Peyer's patch (tissue), 4 donors: Measurements from ENCODE around the gene MGA.

Experiments
- CTCF ChIP-seq, 6 experiments: fragments of 450-650 bp in 4 of 6; fragments of 200-600 bp in 2 of 6; sonication (generic) in 1 of 6; IDR thresholded peaks; one replicate each; pipeline ENCODE4 v1.5.1; 2017 to 2019; ENCODE audit warnings: antibody characterized with exemption in 6 of 6, mild to moderate bottlenecking in 3 of 6, moderate library complexity in 1 of 6
- POLR2A ChIP-seq, 2 donors: fragments of 450-650 bp; IDR thresholded peaks; one replicate each; pipeline ENCODE4 v1.5.1; 2017; ENCODE audit warnings: antibody characterized with exemption in 2 of 2, mild to moderate bottlenecking in 2 of 2, moderate library complexity in 2 of 2

DNA sequence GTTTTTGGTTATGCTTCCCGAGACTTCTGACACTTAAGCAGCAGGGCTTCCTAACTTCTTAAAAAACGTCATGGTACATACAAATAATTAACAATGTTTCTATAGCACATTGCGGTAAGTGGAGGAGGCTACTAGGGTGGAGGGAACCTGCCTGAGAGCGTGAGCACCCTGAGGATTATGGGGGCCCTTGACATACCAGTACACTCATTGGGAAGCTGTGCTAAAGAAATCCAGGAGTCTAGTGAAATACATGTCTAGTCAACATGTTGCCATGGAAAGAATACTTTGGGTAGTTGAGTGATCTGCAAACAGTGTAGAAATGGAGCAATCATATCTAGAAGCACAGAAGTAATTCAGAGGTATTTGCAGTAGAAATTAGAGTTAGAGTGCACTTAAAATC, 74.8 kb downstream of the MGA start:
- TF ChIP-seq CTCF (IDR thresholded peaks at IDR 0.05) (no peak), POLR2A (IDR thresholded peaks at IDR 0.05) (no peak)
